Neural progenitor cell (in vitro differentiated cells): Measurements from ENCODE around the gene NUP214.

Experiments
- EZH2 ChIP-seq: fragments of 200-600 bp; sonication (generic); IDR thresholded peaks from 2 replicates; pipeline ENCODE4 v1.6.1; 2017; ENCODE audit warnings: antibody characterized with exemption, mild to moderate bottlenecking, moderate library complexity
- TF ChIP-seq, protein P1 (sequence below): fragments of 200-600 bp; sonication (generic); IDR thresholded peaks from 2 replicates; pipeline ENCODE4 v1.5.1; 2017; ENCODE audit warnings: antibody characterized with exemption, mild to moderate bottlenecking

DNA sequence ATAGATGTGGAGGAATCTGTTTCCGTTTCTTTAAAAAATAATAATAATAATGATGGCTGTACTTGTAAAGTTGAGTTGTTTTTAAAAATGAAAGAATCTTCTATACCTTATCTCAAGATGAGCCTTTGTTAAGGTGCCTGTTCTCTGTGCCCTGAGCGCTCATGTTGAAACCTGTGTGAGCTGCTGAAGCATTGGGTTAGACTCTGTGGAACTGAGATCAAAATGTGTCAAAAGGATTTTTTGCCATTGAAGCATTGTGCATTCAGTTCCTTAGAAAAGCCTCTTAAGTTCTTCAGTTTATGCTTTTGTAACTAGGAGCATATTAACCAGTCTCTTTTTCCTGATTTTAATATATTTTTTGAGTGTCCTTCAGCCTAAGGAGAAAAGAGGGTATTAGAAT is 67.7 kb downstream of the NUP214 start:
- TF ChIP-seq, protein P1, sequence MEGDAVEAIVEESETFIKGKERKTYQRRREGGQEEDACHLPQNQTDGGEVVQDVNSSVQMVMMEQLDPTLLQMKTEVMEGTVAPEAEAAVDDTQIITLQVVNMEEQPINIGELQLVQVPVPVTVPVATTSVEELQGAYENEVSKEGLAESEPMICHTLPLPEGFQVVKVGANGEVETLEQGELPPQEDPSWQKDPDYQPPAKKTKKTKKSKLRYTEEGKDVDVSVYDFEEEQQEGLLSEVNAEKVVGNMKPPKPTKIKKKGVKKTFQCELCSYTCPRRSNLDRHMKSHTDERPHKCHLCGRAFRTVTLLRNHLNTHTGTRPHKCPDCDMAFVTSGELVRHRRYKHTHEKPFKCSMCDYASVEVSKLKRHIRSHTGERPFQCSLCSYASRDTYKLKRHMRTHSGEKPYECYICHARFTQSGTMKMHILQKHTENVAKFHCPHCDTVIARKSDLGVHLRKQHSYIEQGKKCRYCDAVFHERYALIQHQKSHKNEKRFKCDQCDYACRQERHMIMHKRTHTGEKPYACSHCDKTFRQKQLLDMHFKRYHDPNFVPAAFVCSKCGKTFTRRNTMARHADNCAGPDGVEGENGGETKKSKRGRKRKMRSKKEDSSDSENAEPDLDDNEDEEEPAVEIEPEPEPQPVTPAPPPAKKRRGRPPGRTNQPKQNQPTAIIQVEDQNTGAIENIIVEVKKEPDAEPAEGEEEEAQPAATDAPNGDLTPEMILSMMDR = no peak
- TF ChIP-seq EZH2 = no peak
